K562 (cell line): Measurements from ENCODE around the gene SUOX. TPM values are rescaled to one million over a fixed set of nuclear protein-coding genes. Genes with fewer than 3 reads are reported as not detected.

ENCODE experiments used
- ARID1B ChIP-seq: fragments of 450-650 bp; IDR thresholded peaks from 2 replicates; pipeline ENCODE4 v1.6.1; 2016; ENCODE audit warnings: antibody characterized with exemption, mild to moderate bottlenecking, inconsistent platforms
- FOSL1 ChIP-seq: fragments of 200-800 bp; sonication (Bioruptor generic); conservative IDR thresholded peaks from 2 replicates; pipeline ENCODE4 v1.6.1; 2016; ENCODE audit warnings: missing genetic modification characterization, missing compliant biosample characterization
- JUN ChIP-seq, 2 experiments: sonication (generic) in 1 of 2; formaldehyde crosslinking in 1 of 2; IDR thresholded peaks; 2 replicates each; pipeline versions ENCODE4 v1.6.1 to v1.8.0; 2012 to 2022; ENCODE audit warnings: borderline replicate concordance in 2 of 2, mild to moderate bottlenecking in 2 of 2, improper control_type of control experiment in 1 of 2, low read depth in 1 of 2, low read length in 1 of 2, missing genetic modification reagents in 1 of 2
- NFE2 ChIP-seq: IDR thresholded peaks from 2 replicates; pipeline ENCODE4 v1.6.1; 2014; ENCODE audit warnings: antibody characterized with exemption, low read depth
- NFIX ChIP-seq: fragments of 250-450 bp; sonication (Bioruptor Pico); IDR thresholded peaks from 2 replicates; pipeline ENCODE4 v1.4.0; 2020; ENCODE audit warnings: low read depth, mild to moderate bottlenecking, moderate library complexity
- U2AF2 ChIP-seq: fragments of 200-400 bp; formaldehyde crosslinking; optimal IDR thresholded peaks from 2 replicates; pipeline ENCODE3; 2017; ENCODE audit warnings: low read depth, mild to moderate bottlenecking, low read length
- XRCC5 ChIP-seq: fragments of 200-400 bp; formaldehyde crosslinking; IDR thresholded peaks from 2 replicates; pipeline ENCODE4 v1.6.1; 2017; ENCODE audit warnings: low read depth, mild to moderate bottlenecking, low read length
- ZBTB17 ChIP-seq: fragments of 450-650 bp; formaldehyde crosslinking; IDR thresholded peaks from 2 replicates; pipeline ENCODE4 v1.4.0; 2020; ENCODE audit warnings: mild to moderate bottlenecking
- ZEB2 ChIP-seq: fragments of 450-650 bp; IDR thresholded peaks from 2 replicates; pipeline ENCODE4 v1.6.1; 2016
- ZFP36 ChIP-seq: fragments of 150-350 bp; IDR thresholded peaks from 2 replicates; pipeline ENCODE4 v1.6.1; 2018; ENCODE audit warnings: low read length, low read depth; ENCODE audit not compliant: partially characterized antibody
- ZNF445 ChIP-seq: fragments of 250-450 bp; sonication (Bioruptor Pico); IDR thresholded peaks from 2 replicates; pipeline ENCODE4 v1.4.0; 2020; ENCODE audit warnings: low read depth, mild to moderate bottlenecking, moderate library complexity
- polyA plus RNA-seq, 8 experiments: library from polyadenylated mRNA; depleted of rRNA in 4 of 8; stranded (reverse) in 5 of 8; unstranded in 3 of 8; fragments of >200 nt; fragmentation: Nextera tagmentation in 2 of 8; fragmentation: Illumina TruSeq in 1 of 8; extraction: Ambion mirVana in 2 of 8; extraction: Trizol in 1 of 8; gene quantifications; 2 replicates each; pipeline versions ENCODE4 v1.2.1 to v1.2.3, GENCODE V29; 2011 to 2014; ENCODE audit warnings: inconsistent platforms in 1 of 8, missing spikeins in 1 of 8
- total RNA-seq, 7 experiments: library from RNA; depleted of rRNA in 6 of 7; stranded (reverse); fragments of >200 nt in 6 of 7; fragmentation: Illumina TruSeq in 2 of 7; extraction: Trizol in 2 of 7; gene quantifications; 2 replicates each; pipeline versions ENCODE4 v1.2.1 to v1.2.3, GENCODE V29; 2011 to 2021; ENCODE audit warnings: low replicate concordance in 1 of 7
- TF ChIP-seq, protein P1 (sequence below), 3 experiments: IDR thresholded peaks in 2 of 3; conservative IDR thresholded peaks in 1 of 3; 2 replicates each; pipeline ENCODE4 v1.5.1; 2011 to 2012; ENCODE audit warnings: low read length in 3 of 3, mild to moderate bottlenecking in 3 of 3, control low read depth in 2 of 3, improper control_type of control experiment in 1 of 3, inconsistent platforms in 1 of 3, low read depth in 1 of 3, mixed read lengths in 1 of 3, moderate library complexity in 1 of 3; ENCODE audit not compliant: insufficient read depth in 2 of 3
- TF ChIP-seq, protein P2 (sequence below): fragments of 250-450 bp; sonication (Bioruptor Pico); IDR thresholded peaks from 2 replicates; pipeline ENCODE4 v1.5.0; 2021; ENCODE audit warnings: mild to moderate bottlenecking, borderline replicate concordance
- TF ChIP-seq, protein P3 (sequence below): IDR thresholded peaks from 2 replicates; pipeline ENCODE4 v1.6.1; 2011; ENCODE audit warnings: borderline replicate concordance, low read depth, mild to moderate bottlenecking, moderate library complexity, low read length; ENCODE audit not compliant: insufficient read depth, poor library complexity, severe bottlenecking
- TF ChIP-seq, protein P4 (sequence below), 2 experiments: fragments of 450-650 bp in 1 of 2; sonication (generic) in 1 of 2; formaldehyde crosslinking in 1 of 2; IDR thresholded peaks in 1 of 2; conservative IDR thresholded peaks in 1 of 2; 2 replicates each; pipeline versions ENCODE4 v1.6.1 to v1.8.1; 2016 to 2023; ENCODE audit warnings: mild to moderate bottlenecking in 2 of 2, moderate library complexity in 2 of 2, inconsistent platforms in 1 of 2, missing genetic modification reagents in 1 of 2

SUOX gene
- total and polyA plus RNA-seq, 9 of the 15 experiments (the other 6 are each of a cell fraction or from before 2014, with no cell fraction given): 9.2 to 39.7 (median 25.4) TPM

DNA sequence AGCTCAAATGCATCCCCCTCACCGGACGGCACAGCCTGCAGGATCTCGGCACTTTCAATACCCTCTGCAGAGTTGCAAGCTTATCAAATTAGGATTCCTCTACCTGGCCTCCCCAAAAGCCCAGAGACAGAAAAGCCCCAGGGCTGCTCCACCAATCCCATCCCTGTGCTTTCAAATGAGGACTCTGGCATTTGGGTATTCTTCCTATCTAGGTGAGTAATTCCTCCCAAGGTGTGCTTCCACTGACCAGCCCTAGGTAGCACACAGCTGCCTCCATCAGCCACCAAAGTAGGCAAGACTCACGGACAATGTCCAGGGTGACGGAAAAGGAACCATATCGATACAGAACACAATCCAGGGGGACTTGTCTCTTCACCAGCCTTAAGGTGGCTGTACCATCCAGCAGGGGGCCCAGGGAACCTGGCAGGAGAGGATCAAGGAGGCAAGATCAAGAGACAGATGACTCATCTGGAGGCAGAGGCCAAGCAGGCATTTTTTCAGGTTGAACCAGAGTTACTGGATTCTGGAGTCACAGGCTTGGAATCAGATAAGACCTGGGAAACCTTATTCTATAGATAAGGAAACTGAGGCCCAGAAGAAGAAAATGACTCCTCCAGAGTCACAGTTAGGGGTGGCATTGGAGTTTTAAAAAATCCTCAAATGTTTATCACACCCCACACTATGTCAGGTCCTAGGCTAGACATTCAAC, 41.1 kb upstream of the SUOX start (continued):
- TF ChIP-seq, protein P1, sequence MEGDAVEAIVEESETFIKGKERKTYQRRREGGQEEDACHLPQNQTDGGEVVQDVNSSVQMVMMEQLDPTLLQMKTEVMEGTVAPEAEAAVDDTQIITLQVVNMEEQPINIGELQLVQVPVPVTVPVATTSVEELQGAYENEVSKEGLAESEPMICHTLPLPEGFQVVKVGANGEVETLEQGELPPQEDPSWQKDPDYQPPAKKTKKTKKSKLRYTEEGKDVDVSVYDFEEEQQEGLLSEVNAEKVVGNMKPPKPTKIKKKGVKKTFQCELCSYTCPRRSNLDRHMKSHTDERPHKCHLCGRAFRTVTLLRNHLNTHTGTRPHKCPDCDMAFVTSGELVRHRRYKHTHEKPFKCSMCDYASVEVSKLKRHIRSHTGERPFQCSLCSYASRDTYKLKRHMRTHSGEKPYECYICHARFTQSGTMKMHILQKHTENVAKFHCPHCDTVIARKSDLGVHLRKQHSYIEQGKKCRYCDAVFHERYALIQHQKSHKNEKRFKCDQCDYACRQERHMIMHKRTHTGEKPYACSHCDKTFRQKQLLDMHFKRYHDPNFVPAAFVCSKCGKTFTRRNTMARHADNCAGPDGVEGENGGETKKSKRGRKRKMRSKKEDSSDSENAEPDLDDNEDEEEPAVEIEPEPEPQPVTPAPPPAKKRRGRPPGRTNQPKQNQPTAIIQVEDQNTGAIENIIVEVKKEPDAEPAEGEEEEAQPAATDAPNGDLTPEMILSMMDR (IDR thresholded peaks at IDR 0.05 in 2 of 3, conservative IDR thresholded peaks at IDR 0.05 in 1 of 3; ENCODE audit: insufficient read depth in 2 of 3, low read depth in 1 of 3, low read length in 3 of 3): peak; percentile 38 to 57 (median 49)
- TF ChIP-seq NFIX (CRISPR knock-in tag) (no peak), ZNF445 (CRISPR knock-in tag) (no peak), FOSL1 (peak; percentile 90), XRCC5 (0 out of 2 replicates have a peak, but pooled peaks have one; percentile 38), ZFP36 (peak; percentile 92), U2AF2 (no peak), ARID1B (0 out of 2 replicates have a peak, but pooled peaks have one; percentile 17), JUN (IDR thresholded peaks at IDR 0.05; ENCODE audit: borderline replicate concordance, low read depth, low read length) (peak; percentile 70), JUN (CRISPR knock-in tag; IDR thresholded peaks at IDR 0.05; ENCODE audit: borderline replicate concordance) (no peak), ZEB2 (peak; percentile 52; the same call in 1 of the 2 replicates), ZBTB17 (CRISPR knock-in tag) (no peak), NFE2 (peak; percentile 30; the same call in 1 of the 2 replicates)
- TF ChIP-seq, protein P2, sequence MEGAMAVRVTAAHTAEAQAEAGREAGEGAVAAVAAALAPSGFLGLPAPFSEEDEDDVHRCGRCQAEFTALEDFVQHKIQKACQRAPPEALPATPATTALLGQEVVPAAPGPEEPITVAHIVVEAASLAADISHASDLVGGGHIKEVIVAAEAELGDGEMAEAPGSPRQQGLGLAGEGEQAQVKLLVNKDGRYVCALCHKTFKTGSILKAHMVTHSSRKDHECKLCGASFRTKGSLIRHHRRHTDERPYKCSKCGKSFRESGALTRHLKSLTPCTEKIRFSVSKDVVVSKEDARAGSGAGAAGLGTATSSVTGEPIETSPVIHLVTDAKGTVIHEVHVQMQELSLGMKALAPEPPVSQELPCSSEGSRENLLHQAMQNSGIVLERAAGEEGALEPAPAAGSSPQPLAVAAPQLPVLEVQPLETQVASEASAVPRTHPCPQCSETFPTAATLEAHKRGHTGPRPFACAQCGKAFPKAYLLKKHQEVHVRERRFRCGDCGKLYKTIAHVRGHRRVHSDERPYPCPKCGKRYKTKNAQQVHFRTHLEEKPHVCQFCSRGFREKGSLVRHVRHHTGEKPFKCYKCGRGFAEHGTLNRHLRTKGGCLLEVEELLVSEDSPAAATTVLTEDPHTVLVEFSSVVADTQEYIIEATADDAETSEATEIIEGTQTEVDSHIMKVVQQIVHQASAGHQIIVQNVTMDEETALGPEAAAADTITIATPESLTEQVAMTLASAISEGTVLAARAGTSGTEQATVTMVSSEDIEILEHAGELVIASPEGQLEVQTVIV (CRISPR knock-in tag): no peak
- TF ChIP-seq, protein P3, sequence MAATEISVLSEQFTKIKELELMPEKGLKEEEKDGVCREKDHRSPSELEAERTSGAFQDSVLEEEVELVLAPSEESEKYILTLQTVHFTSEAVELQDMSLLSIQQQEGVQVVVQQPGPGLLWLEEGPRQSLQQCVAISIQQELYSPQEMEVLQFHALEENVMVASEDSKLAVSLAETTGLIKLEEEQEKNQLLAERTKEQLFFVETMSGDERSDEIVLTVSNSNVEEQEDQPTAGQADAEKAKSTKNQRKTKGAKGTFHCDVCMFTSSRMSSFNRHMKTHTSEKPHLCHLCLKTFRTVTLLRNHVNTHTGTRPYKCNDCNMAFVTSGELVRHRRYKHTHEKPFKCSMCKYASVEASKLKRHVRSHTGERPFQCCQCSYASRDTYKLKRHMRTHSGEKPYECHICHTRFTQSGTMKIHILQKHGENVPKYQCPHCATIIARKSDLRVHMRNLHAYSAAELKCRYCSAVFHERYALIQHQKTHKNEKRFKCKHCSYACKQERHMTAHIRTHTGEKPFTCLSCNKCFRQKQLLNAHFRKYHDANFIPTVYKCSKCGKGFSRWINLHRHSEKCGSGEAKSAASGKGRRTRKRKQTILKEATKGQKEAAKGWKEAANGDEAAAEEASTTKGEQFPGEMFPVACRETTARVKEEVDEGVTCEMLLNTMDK: peak; percentile 43
- TF ChIP-seq, protein P4, sequence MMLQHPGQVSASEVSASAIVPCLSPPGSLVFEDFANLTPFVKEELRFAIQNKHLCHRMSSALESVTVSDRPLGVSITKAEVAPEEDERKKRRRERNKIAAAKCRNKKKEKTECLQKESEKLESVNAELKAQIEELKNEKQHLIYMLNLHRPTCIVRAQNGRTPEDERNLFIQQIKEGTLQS (IDR thresholded peaks at IDR 0.05): peak; percentile 87
- TF ChIP-seq, protein P4 (CRISPR knock-in tag; conservative IDR thresholded peaks at IDR 0.05): no peak
